HG03097 (cell line): Measurements from ENCODE around the gene TTC38.

Experiments used
- ATAC-seq: cut with Tn5 transposase; IDR thresholded peaks from one replicate; pipeline ENCODE4 v1.9.1; 2021; ENCODE audit not compliant: unreplicated experiment, low FRiP score

The TTC38 gene

GRCh38 chr22:46323162-46323561, 55.4 kb downstream of the TTC38 start:
- ATAC-seq = no peak

GRCh38 chr22:46326066-46326680, 58.4 kb downstream of the TTC38 start:
- ATAC-seq = no peak

DNA sequence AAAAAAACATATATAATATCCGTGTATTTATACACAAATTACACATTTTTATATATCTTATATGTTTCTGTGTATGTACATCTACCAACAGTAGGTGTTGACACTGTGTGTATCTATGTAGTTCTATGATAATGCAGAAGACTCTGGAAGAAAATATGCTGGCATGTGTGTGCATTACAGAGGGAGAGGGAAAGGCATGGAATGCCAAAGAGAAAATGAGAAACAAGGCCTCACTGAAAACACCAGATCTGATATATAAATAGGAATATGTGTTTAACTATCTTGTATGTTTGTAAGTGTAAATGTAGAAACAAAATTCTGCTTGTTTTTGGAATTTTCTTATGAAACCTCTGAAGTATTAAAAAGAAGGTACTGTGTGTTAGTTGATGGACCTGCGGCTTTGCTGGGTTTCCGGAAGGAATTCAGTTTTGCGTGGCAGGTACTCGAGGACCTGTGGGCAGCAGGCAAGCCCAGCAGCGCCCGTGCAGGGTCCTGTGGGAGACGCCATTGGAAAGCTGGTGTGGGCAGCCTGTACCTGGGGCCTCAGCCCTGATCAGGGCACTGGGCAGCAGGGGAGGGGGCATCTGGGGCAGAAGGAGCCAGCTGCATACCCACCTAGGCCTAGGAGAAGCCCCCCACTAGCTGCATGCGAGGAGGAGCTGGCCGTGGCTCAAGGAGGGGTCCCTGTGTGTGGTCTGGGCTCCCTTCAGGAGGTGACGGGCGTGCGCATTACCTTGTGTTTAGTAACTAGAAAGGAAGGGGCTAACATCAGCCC, 60.1 kb downstream of the TTC38 start:
- no peak for ATAC-seq

DNA sequence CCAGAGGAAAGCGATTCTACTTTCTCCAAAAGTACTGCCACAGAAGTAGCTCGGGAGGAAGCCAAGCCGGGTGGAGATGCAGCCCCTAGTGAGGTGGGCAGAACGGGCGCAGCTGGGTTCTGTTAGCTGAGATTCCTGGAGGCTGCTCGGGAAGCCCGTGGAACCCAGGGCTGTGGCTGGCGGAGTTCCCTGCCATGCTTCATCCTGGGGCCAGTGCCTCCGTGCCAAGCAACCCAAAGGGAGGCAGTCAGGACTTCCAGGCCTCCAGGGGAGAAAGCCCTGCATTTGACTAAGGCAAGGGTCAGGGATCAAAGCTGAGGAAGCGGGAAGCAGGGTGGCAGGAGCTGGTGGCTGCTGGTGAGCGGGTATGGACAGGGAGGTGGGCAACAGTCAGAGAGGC, 61.0 kb downstream of the TTC38 start:
- no peak for ATAC-seq

- no peak for ATAC-seq
Measured at GRCh38 chr22:46329616-46330015, 61.8 kb downstream of the TTC38 start.

- no peak for ATAC-seq
Measured at GRCh38 chr22:46330426-46330825, 62.6 kb downstream of the TTC38 start.

GRCh38 chr22:46331496-46331895, 63.7 kb downstream of the TTC38 start:
- ATAC-seq = no peak

DNA sequence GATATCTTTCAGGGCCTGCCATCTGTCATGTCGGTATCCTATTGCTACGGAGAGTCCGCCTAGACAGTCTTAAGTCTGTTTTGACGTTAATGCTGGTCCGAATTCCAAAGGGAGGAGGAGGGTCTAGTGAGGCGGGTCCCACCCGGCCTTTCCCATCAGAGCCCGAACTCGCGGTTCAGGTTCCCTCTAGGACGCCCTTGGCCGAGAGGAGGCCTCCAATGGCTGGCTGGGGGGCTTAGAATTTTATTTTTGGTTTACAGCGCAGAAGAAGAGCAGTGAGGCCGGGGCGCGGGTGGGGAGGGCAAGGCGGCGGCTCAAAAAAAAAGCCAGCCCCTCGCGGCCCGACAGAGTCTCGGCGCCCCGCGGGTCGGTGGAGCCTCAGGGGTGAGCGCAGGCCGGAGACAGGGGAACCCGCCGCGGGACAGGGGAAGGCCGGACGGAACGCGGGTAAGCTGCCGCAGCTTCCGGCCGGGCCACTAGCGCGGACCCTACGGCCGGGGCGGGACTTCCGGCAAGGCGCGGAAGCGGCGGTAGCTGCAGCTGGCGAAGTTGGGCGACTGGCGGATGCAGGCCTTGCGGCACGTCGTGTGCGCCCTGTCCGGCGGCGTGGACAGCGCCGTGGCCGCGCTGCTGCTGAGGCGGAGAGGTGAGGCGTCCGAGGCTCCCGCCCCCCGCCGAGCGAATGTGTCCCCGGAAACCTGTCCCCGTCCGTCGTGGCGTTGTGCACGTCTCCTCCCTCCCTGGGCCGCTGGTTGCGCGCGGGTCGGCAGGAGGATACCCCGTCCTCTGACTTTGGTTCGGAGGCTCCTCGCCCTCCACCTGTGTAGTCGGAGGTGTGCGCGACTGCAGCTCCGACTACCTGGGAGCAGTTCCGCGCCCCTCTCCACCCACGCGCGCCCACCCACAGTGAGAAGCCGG, 67.7 kb downstream of the TTC38 start, which contains the start of gene TRMU:
Gene TRMU, plus strand, starts transcription at position 514 of the 918 bp plus-strand sequence. Its CDS starts 51 bp downstream, at position 565.
- ATAC-seq = peak; percentile 86

- no peak for ATAC-seq
Measured at GRCh38 chr22:46336119-46337078, 68.6 kb downstream of the TTC38 start.

DNA sequence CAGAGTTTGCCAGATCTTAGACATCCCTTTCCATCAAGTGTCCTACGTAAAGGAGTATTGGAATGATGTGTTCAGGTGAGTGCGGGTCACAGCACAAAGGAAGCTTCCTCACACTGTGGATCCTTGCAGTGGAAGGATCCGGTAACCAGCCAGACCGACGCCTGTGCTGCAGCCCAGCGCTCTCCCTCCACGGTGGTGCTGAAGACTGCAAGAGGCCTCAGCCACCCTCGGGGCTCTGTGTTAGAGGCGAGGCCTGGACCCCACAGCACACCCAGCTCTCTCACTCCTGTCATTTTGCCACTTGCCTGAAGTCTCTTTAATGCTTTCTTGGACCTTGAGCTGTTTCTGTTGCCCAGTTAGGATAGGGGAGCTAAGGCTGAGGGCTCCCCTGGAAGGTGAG, 70.1 kb downstream of the TTC38 start:
- no peak for ATAC-seq

DNA sequence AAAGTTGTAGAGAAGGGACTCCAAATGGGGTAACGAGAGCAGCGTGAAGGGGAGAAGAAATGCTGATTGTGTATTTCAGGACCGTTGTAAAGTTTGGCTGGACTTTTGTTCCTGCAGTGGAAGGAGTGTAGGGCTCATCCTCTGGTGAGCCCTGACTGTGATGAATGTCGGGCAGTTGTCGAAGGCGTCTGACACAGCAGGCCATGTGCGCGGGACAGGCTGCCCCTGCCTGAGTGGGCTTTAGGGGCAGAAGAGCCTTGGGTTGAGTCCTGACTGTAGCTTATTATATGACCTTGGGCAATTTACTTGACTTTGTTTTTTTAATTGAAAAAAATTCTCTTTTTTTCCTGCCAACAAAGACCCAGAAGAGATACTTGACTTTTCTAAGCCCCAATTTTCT, 70.8 kb downstream of the TTC38 start:
- no peak for ATAC-seq

GRCh38 chr22:46339956-46340355, 72.1 kb downstream of the TTC38 start:
- ATAC-seq = no peak

GRCh38 chr22:46340676-46341075, 72.9 kb downstream of the TTC38 start:
- ATAC-seq = no peak
